Kidney (tissue), 14 donors: ENCODE data around the gene C3orf20. TPM values are rescaled to one million over a fixed set of nuclear protein-coding genes. Genes with fewer than 3 reads are reported as not detected.

Experiments
- DNase-seq, 5 donors: peaks; one replicate each; pipeline ENCODE4 v3.0.0-alpha.2; 2013 to 2020
- FAIRE-seq: peaks from 2 replicates; lab custom pipeline; 2012; peaks lifted over from hg19 to GRCh38; lab: Jason Lieb, UNC
- H3K27ac ChIP-seq, 2 donors: one replicate each; pipeline ENCODE4 v1.7.0; 2013; ENCODE audit warnings: low read depth in 2 of 2, low read length in 2 of 2, inconsistent platforms in 1 of 2
- H3K27me3 ChIP-seq: one replicate; pipeline ENCODE4 v1.7.1; 2013; ENCODE audit warnings: low read length, inconsistent platforms; ENCODE audit not compliant: control insufficient read depth, insufficient read depth
- H3K36me3 ChIP-seq, 3 donors: one replicate each; pipeline versions ENCODE4 v1.7.0 to v1.7.1; 2013; ENCODE audit warnings: low read length in 3 of 3, control low read depth in 1 of 3, inconsistent platforms in 1 of 3; ENCODE audit not compliant: insufficient read depth in 3 of 3, control insufficient read depth in 2 of 3
- H3K4me1 ChIP-seq, 3 donors: one replicate each; pipeline versions ENCODE4 v1.7.0 to v1.7.1; 2013; ENCODE audit warnings: low read length in 3 of 3, inconsistent platforms in 1 of 3, low read depth in 1 of 3; ENCODE audit not compliant: control insufficient read depth in 2 of 3, insufficient read depth in 2 of 3
- H3K4me3 ChIP-seq, 3 donors: one replicate each; pipeline versions ENCODE4 v1.7.0 to v1.8.1; 2013; ENCODE audit warnings: low read length in 3 of 3, control low read depth in 1 of 3, inconsistent platforms in 1 of 3
- H3K9ac ChIP-seq, 3 donors: one replicate each; pipeline versions ENCODE4 v1.7.0 to v1.7.1; 2013; ENCODE audit warnings: low read length in 3 of 3, control low read depth in 1 of 3, inconsistent platforms in 1 of 3
- H3K9me3 ChIP-seq, 3 donors: one replicate each; pipeline versions ENCODE4 v1.7.0 to v1.7.1; 2013; ENCODE audit warnings: low read length in 3 of 3, control low read depth in 1 of 3, inconsistent platforms in 1 of 3; ENCODE audit not compliant: control insufficient read depth in 2 of 3, insufficient read depth in 1 of 3
- CTCF ChIP-seq: IDR thresholded peaks from 3 replicates; pipeline ENCODE4 v1.5.1; 2012; ENCODE audit warnings: mild to moderate bottlenecking, moderate library complexity, borderline replicate concordance; ENCODE audit not compliant: insufficient read depth; ENCODE audit errors: extremely low read depth
- intact Hi-C: fragments of 100-400 bp; cut with DNase I; formaldehyde crosslinking; loops from one replicate; pipeline ENCODE4 v1.11.1; 2022
- polyA plus RNA-seq: library from polyadenylated mRNA; stranded (reverse); fragments of 350-450 nt; fragmentation: Illumina TruSeq; extraction: RNeasy Lipid Tissue Mini Kit (QIAGEN cat#74804); gene quantifications from one replicate; pipeline ENCODE4 v1.2.3, GENCODE V29; 2014; ENCODE audit warnings: low read depth, low replicate concordance; ENCODE audit not compliant: insufficient read depth
- total RNA-seq: library from RNA; stranded (reverse); fragmentation: NEBNext Ultra II Directional; extraction: Animal tissue kit (Norgen Biotek cat#: 25700); gene quantifications from one replicate; pipeline ENCODE4 v1.2.1, GENCODE V29; 2021
- donor health status: control.
- donor health status: control.
- donor health status: control.
- donor health status: control.
- donor health status: control.
- donor health status: DM: yes; HTN: yes; CAD: no.
- donor health status: Normal renal cell carcinoma (clear cell type).

C3orf20 gene
- total and polyA plus RNA-seq, 2 donors from 2014 or later = 0.16 TPM; not detected in 1

- no peaks in the 10 kb centered on the region for H3K9me3 ChIP-seq
- FAIRE-seq = no peak
- H3K4me3 ChIP-seq = no peak overlapping the region
- H3K27me3 ChIP-seq = no peaks in the 10 kb centered on the region
- DNase-seq = no peak
- no peak overlapping the region for H3K27ac ChIP-seq
- TF ChIP-seq CTCF = no peak
- no peaks in the 10 kb centered on the region for H3K4me1 ChIP-seq
- intact Hi-C loops = no loop called here
- no peaks in the 10 kb centered on the region for H3K36me3 ChIP-seq
- H3K9ac ChIP-seq = no peak overlapping the region
Observed at GRCh38 chr3:14757153-14757700, 82.3 kb downstream of the C3orf20 start.

- H3K9ac ChIP-seq = no peak overlapping the region
- no peak overlapping the region for H3K27ac ChIP-seq
- intact Hi-C loops = no loop called here
- H3K36me3 ChIP-seq = no peaks in the 10 kb centered on the region
- no peaks in the 10 kb centered on the region for H3K9me3 ChIP-seq
- no peaks in the 10 kb centered on the region for H3K27me3 ChIP-seq
- TF ChIP-seq CTCF = no peak
- FAIRE-seq (no peak), DNase-seq (no peak)
- no peak overlapping the region for H3K4me3 ChIP-seq
- no peaks in the 10 kb centered on the region for H3K4me1 ChIP-seq
Observed at GRCh38 chr3:14758297-14758696, 83.4 kb downstream of the C3orf20 start.

GRCh38 chr3:14758959-14759358 is 84.0 kb downstream of the C3orf20 start:
- FAIRE-seq (no peak), DNase-seq (no peak)
- H3K4me1 ChIP-seq = no peaks in the 10 kb centered on the region
- H3K9ac ChIP-seq = no peak overlapping the region
- no peak overlapping the region for H3K4me3 ChIP-seq
- no peaks in the 10 kb centered on the region for H3K9me3 ChIP-seq
- H3K27ac ChIP-seq = no peak overlapping the region
- H3K36me3 ChIP-seq = no peaks in the 10 kb centered on the region
- intact Hi-C loops = no loop called here
- H3K27me3 ChIP-seq = no peaks in the 10 kb centered on the region
- no peak for TF ChIP-seq CTCF

GRCh38 chr3:14760185-14760584 is 85.2 kb downstream of the C3orf20 start:
- intact Hi-C loops = no loop called here
- no peak overlapping the region for H3K9ac ChIP-seq
- H3K4me3 ChIP-seq = no peak overlapping the region
- no peaks in the 10 kb centered on the region for H3K27me3 ChIP-seq
- DNase-seq (no peak), FAIRE-seq (no peak)
- no peaks in the 10 kb centered on the region for H3K4me1 ChIP-seq
- TF ChIP-seq CTCF = no peak
- H3K27ac ChIP-seq = no peak overlapping the region
- no peaks in the 10 kb centered on the region for H3K9me3 ChIP-seq
- H3K36me3 ChIP-seq = no peaks in the 10 kb centered on the region
